Stimulated activated CD8-positive, alpha-beta memory T cell treated with anti-CD3 and anti-CD28 coated beads, Interleukin-12 subunit alpha, Interleukin-12 subunit beta, amount 100 ng/mL, for 24 hours (primary cell): ENCODE results near the gene PPFIA2.

ENCODE experiments used
- DNase-seq: peaks from one replicate; pipeline ENCODE4 v3.0.0-alpha.2; 2020; ENCODE audit errors: extremely low read depth

The PPFIA2 gene

GRCh38 chr12:81354327-81354932, 404.7 kb downstream of the PPFIA2 start:
- no peak for DNase-seq

DNA sequence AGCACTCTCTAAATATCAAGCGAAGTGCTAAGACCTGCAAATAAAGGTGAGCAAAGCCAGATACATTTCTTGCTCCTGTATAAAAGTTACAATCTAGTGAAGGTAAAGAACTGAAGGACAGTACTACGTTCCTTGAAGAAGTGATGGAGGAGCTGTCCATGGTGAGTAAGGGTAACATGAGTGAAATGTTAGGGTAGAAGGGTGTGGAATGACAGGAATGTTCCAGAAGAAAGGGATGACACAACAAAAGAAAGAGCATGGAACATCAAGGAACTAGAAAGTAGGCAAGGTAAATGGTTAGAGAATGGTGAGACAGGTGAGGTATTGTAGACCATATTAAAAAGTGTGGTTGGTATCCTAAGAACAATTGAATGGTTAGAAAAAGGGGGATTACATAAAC, 408.8 kb downstream of the PPFIA2 start:
- no peak for DNase-seq

- no peak for DNase-seq
Observed at GRCh38 chr12:81347404-81347803, 411.7 kb downstream of the PPFIA2 start.

DNA sequence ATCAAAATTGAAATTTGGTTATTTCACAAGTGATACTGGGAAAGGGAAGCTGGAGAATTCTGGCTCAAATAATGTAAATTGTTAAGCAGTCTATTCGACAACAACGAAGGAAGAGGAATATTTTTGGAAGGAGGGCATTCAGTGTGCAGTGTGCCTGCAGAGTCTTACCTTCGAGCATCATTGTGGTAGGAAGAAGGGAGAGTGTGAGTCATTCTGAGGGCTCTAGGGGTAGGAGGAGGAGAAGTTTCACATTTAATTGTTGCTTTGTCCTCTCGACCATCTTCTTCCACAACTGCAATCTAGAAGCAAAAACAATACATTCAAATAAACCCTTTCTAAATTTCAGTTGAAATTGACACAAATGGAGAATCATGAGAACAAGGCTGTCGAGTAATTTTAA, 418.2 kb downstream of the PPFIA2 start:
- DNase-seq = no peak

DNA sequence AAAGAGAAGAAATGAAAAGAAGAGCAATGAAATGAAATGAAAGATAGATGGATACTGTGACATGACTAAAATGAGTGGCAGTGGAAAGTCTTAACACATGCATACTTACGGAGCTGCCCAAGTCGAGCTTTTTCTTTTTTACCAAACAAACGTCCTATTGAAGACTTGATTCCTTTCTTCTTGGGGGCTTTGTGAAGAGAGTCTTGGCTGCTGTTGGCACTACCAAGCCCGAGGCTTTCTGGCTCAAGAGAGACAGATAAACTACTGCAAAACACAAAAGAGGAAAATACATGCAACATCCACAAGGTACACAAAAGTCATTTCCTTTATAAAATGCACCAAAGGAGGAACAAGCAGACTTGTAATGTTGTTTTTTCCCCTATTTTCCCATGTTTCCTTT, 420.1 kb downstream of the PPFIA2 start:
- DNase-seq = no peak

- DNase-seq = no peak
Observed at GRCh38 chr12:81337886-81338285, 421.3 kb downstream of the PPFIA2 start.

- no peak for DNase-seq
Observed at GRCh38 chr12:81333812-81334211, 425.3 kb downstream of the PPFIA2 start.

DNA sequence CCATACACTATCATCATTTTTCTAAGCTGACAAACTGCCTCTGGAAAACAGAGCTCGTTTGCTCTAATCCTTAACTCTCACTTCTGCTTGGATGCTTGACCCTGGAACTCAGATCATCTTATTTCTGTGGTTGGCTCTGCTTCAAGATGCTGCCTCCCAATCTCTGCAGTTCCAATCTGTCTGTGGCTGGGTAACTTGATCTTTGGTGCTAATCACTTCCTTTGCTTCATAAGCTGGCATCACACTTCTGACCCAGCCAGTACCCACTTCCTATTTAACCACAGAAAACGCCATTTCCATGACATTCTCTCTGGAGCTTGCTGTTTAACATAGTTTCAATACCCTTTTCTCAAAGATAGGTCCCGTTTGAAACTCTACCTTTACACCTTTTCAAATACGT, 427.1 kb downstream of the PPFIA2 start:
- no peak for DNase-seq

- DNase-seq = no peak
Observed at GRCh38 chr12:81330480-81330879, 428.7 kb downstream of the PPFIA2 start.

DNA sequence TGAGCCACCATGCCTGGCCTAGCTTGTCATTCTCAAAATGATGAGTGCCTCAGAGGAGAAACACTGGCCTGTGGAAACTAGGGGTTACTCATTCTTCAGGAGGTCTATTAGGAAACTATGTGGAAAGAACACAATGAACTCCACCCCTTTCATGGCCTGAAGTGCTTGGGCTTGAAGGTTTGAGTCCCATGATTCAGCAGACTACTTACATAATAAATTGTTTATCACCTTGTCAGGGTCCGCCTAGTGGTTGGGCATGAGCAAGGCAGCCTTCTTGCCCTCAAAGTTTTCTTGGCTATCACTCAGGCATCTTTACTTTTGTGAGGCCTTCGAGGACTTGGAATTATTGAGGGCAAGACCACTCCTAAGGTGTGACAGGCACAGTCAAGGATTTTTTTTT, 430.1 kb downstream of the PPFIA2 start:
- no peak for DNase-seq

DNA sequence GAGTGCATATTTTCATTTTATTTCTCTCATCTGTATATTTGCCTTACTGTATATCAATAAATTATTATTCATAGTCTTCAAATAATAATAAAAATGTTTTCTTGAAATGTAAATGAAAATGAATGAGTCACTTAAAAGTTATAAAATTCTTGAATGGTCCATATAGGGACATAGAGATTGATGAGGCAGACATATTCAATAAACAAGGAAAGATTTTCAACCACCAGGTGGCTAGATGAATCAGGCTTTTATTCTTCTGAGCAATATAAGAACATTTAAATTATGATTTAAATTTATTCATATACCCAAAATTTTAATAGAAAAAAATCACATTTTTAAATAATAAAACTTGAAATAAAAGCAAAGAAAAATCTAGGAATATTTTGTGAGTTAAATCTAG, 431.7 kb downstream of the PPFIA2 start:
- DNase-seq = no peak

DNA sequence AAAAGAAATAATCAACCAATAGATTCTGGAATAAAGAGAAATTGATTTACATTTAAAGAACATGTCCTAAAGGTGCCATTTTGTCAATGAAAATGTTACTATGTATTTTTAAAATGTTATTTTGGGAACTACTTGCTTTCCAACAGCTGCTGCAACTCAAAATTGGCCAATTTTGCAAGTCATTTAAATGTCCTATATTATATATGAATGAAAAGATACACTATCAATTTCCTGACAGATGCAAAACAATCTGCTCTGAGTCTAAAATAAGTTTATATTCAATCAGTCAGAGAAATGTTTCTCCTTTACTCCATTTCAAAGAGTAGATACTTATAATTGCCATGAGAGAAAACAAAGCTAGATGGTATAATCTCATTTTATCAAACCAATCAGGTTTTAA, 434.1 kb downstream of the PPFIA2 start:
- DNase-seq = no peak

DNA sequence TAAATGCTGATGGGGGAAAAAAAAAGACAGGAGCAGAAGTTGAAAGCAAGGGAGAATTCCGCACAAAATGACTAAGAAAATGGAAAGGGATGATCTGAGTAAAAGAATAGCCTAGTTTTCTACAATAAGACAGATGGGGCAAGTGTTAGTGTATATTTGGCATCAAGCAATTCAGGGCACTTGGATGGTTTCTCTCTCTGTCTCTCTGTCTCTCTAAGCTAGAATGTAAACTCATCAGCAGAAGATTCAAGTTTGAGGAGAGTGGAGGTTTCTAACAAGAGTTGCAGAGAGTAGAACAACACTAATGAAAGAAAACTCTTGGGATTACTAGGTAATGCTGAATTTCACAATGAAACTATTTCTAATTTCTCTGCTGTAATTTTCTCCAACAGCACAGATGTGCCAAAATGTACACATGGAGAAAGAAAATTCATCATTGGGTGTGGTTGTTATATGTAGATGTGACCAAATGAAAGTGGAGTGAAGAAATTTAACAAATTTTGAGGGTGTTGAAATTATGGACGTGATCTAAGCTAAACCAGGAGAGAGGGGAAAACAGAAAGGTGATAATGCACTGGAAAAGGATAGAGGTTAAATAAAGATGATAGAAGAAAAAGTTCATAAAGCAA, 444.1 kb downstream of the PPFIA2 start:
- DNase-seq = no peak

DNA sequence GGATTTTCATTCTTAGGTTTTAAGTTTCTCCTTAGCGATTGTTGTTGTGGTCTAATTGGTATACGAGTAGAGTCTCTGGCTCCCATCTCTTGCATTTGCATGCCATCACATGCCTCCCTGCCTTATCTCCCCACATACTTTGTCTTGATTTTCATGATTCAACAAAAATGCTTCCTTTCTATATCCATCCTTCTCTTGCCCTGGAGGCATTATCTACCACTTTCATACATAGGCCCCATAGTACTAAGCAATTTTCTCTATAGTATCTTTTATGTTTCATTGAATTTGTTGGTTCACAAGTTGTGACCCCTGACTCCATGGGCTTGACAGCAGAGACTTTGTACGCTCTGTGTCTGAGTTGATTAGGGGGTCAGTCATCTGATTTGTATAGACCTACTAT, 455.2 kb downstream of the PPFIA2 start:
- no peak for DNase-seq

- DNase-seq = no peak
Observed at GRCh38 chr12:81300454-81300853, 458.7 kb downstream of the PPFIA2 start.

DNA sequence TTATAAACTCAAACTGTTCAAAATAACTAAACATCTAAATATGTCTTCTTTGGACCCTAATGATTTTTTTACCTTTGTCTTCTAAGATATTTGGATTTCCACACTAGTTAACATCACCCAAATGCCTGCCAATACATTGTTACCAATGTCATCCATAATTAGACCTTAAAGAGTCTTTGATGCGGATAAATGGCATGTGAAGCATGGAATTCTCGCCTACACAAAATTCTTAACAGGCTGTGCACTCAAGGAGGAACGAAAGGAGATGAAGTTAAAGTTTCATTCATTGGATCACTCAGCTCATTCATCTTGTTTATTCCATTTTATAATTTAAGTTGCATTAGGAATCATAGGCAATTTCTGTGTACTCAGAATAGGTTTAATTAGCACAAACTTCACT, 461.5 kb downstream of the PPFIA2 start:
- no peak for DNase-seq

DNA sequence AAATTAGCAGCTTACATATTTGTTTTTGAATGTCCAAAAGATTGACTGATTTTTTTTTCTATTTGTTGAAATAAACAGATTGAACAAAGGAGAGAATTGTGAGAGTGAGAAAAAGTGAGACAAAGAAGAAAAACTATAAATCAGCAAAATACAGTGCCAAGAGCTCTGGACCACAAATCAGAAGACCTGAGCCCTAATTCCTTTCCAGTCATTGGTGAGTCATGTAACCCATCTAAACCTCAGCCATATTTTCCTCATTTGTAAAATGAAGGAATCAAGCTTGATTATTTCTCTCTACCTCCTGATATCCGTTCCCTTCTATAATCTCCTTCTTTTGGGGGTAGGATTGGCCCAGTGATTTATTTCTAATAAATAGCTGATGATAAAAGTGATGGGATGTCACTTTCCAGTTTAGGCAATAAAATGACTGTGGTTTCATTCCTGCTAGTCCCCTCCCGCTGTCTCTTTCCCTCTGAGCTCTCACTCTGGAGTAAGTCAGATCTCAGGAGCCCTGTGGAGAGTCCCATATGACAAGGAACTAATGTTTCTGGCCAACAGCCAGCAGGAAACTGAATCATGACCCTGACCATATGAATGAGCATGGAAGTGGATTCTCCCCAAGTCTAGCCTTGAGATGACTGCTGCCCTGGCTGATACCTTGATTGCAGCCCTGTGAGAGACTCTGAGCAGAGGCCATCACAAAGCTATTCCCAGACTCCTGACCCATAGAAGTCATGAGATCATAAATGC, 462.4 kb downstream of the PPFIA2 start:
- no peak for DNase-seq

DNA sequence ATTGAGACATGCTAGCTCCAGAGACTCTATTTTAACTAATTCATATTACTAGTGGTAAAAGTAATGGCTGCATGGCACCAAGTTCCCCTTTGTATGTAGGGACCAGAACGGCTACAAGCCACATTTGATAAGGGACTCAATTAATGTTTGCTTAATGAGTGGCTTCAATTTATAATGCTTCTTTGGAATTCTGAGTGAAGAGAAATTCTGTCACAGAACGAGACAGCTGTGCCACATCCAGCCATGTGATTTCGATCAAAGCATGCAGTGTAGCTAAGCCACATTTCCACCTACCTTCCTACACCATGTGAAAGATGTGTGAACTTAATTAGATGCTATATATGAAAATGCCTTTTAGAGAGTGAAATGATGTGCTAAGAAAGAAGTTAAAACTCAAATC, 463.9 kb downstream of the PPFIA2 start:
- no peak for DNase-seq

- DNase-seq = no peak
Observed at GRCh38 chr12:81294325-81295190, 464.6 kb downstream of the PPFIA2 start.

- DNase-seq = no peak
Observed at GRCh38 chr12:81288651-81289050, 470.5 kb downstream of the PPFIA2 start.

DNA sequence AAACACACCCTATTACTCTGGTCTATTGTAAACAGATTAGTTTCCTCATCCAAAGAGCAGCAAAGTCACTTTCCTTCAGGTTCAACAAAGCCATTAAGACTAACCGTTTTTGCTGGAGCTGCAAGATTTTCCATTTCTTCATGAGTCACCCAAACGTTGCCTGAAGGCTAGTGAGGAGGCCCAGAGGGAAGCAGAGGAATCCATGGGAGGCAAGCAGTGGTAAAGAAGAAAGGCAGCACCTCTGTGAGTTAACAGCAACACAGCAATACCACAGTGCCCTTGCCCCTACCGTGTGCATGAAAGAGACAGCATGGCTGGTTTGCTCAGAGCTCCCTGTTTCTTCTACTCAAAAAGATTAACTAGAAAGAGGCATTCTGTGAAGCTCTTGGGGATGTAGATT, 475.0 kb downstream of the PPFIA2 start:
- no peak for DNase-seq
